Inflammatory macrophage treated with lipopolysaccharide for 1 hour (primary cell): ENCODE measurements around the gene FAAP100.

ENCODE experiments used
- DNase-seq, 2 donors: peaks; one replicate each; pipeline ENCODE4 v3.0.0-alpha.2; 2020 to 2022

The FAAP100 gene

GRCh38 chr17:81551458-81552243 lies 502 bp downstream of the FAAP100 start:
- no peak for DNase-seq

GRCh38 chr17:81550830-81551457 lies 1.2 kb downstream of the FAAP100 start:
- no peak for DNase-seq

- no peak for DNase-seq
Measured at GRCh38 chr17:81550285-81550684, 1.9 kb downstream of the FAAP100 start.

- no peak for DNase-seq
Measured at GRCh38 chr17:81549826-81550225, 2.3 kb downstream of the FAAP100 start.

- no peak for DNase-seq
Measured at GRCh38 chr17:81549031-81549557, 3.1 kb downstream of the FAAP100 start.

- DNase-seq, result no peak
Measured at GRCh38 chr17:81547614-81547982, 4.6 kb downstream of the FAAP100 start.

GRCh38 chr17:81546906-81547613 lies 5.1 kb downstream of the FAAP100 start:
- DNase-seq, result no peak

GRCh38 chr17:81545160-81545949 lies 6.8 kb downstream of the FAAP100 start:
- DNase-seq, result no peak

- DNase-seq, result no peak
Measured at GRCh38 chr17:81544281-81544974, 7.7 kb downstream of the FAAP100 start.

- DNase-seq, result no peak
Measured at GRCh38 chr17:81543756-81544155, 8.4 kb downstream of the FAAP100 start.

GRCh38 chr17:81543339-81543675 lies 8.8 kb downstream of the FAAP100 start:
- DNase-seq, result no peak

GRCh38 chr17:81542431-81543338 lies 9.5 kb downstream of the FAAP100 start:
- DNase-seq, result no peak

- no peak for DNase-seq
Measured at GRCh38 chr17:81541123-81541522, 11.0 kb downstream of the FAAP100 start.

GRCh38 chr17:81540676-81541027 lies 11.5 kb downstream of the FAAP100 start:
- no peak for DNase-seq

- no peak for DNase-seq
Measured at GRCh38 chr17:81539961-81540675, 12.0 kb downstream of the FAAP100 start.

- DNase-seq, result no peak
Measured at GRCh38 chr17:81539571-81539900, 12.6 kb downstream of the FAAP100 start.

- no peak for DNase-seq
Measured at GRCh38 chr17:81538651-81539570, 13.2 kb downstream of the FAAP100 start.

- DNase-seq, result no peak
Measured at GRCh38 chr17:81537856-81538555, 14.1 kb downstream of the FAAP100 start.

GRCh38 chr17:81537343-81537855 lies 14.8 kb downstream of the FAAP100 start:
- DNase-seq, result peak in 1 of 2 donors; percentile 7
